G401.6 (cell line): Measurements from ENCODE around the gene NME8.
"Not testable (repeated sequence)": the region's sequence is repeated elsewhere in the genome, so short reads cannot be mapped to it uniquely, and the experiment has no call there.

Experiments used
- FAIRE-seq: peaks from 2 replicates; lab custom pipeline; 2012; peaks lifted over from hg19 to GRCh38; lab: Jason Lieb, UNC

Gene NME8, protein sequence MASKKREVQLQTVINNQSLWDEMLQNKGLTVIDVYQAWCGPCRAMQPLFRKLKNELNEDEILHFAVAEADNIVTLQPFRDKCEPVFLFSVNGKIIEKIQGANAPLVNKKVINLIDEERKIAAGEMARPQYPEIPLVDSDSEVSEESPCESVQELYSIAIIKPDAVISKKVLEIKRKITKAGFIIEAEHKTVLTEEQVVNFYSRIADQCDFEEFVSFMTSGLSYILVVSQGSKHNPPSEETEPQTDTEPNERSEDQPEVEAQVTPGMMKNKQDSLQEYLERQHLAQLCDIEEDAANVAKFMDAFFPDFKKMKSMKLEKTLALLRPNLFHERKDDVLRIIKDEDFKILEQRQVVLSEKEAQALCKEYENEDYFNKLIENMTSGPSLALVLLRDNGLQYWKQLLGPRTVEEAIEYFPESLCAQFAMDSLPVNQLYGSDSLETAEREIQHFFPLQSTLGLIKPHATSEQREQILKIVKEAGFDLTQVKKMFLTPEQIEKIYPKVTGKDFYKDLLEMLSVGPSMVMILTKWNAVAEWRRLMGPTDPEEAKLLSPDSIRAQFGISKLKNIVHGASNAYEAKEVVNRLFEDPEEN

DNA sequence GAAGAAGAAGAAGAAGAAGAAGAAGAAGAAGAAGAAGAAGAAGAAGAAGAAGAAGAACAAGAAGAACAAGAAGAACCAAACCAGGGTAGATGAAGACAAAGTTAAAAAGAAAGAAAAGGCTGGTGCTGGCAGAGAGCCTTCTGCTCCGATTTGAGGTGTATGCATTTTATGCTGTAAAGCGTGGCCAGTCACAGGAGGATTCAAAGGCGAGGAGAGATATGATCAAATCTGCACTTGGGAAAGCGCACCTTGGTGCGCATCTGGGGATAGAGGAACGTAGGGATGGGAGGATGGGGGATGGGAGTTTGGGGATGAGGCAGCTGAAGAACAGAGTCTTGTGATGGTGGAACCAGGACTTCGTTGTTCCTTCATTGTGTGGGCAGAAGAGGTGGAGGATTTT is at the start of gene NME8:
Gene NME8, plus strand, starts transcription at position 301 of the 400 bp plus-strand sequence. CDS start 1,670 bp downstream, outside the sequence.
- FAIRE-seq: no peak

DNA sequence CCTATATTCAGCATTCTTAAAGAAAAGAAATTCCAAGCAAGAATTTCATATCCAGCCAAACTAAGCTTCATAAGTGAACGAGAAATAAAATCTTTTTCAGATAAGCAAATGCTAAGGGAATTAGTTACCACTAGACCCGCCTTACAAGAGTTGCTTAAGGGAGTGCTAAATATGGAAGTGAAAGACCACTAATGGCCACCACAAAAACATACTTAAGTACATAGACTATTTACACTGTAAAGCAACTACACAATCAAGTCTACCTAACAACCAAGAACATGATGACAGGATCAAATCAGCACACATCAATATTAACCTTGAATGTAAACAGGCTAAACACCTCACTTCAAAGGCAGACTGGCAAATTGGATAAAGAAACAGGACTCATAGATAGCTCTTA is 42.2 kb upstream of the NME8 start:
- no peak for FAIRE-seq

DNA sequence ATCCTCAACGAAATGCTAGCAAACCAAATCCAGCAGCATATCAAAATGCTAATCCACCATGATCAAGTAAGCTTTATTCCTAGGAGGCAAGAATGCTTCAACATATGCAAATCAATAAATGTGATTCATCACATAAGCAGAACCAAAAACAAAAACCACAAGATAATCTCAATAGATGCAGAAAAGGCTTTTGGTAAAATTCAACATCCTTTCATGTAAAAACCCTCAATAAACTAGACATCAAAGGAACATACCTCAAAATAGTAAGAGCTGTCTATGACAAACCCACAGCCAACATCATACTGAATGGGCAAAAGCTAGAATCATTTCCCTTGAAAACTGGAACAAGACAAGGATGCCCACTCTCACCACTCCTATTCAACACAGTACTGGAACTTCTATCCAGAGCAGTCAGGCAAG is 36.2 kb upstream of the NME8 start:
- FAIRE-seq: not testable (repeated sequence)

DNA sequence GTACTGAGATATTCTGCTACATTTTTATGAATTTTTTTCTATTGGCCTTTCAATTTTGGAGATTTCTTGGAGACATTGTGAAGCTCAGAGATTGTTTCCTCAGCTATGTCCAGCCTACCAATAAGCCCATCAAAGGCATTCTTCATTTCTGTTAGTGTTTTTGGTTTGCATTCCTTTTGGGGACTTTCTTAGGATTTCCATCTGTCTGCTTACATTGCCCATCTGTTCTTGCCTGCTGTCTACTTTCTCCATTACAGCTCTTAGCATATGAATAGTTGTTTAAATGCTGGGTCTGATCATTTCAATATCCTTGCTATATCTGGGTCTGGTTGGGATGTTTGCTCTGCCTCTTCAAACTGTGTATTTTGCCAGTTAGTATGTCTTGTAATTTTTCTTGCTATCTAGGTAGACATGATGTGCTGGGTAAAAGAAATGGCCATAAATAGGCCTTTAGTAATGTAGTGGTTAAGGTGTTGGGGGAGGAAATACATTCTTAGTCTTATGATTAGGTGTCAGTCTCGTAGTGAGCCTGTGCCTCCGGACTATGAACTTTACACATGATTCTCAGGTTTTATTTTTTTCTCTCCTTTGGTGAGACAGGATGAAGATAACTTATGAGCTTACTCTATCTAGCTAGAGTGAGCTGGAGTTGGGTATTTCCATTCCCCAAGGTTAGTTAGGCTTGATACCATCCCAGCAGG is 32.6 kb upstream of the NME8 start:
- no peak for FAIRE-seq

DNA sequence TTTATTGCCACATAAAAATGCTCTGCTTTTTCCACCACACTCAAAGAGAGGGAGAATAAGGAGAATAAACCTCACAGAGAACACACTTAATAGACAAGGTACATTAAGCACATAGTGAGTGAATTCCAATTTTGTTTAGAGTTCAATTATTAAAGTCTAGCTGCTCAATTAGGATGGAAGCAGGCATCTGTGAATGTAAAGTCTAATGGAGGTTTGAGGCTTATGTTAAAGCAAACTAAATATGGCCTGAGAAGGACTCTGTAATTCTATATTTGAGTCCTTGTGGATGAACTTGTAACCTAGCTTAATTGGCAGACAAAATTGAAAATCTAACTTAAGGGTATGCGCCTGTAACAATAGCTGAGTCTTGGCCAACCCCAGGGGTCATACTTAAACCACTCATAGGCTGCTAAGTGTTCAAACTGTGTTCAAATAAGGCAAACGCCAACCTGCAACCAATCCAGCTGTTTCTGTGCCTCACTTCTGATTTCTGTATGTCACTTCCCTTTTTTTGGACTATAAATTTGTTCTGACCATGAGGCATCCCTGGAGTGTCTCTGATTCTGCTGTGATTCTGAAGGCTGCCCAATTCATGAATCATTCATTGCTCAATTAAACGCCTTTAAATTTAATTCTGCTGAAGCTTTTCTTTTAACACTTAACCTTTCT is 31.3 kb upstream of the NME8 start:
- no peak for FAIRE-seq

DNA sequence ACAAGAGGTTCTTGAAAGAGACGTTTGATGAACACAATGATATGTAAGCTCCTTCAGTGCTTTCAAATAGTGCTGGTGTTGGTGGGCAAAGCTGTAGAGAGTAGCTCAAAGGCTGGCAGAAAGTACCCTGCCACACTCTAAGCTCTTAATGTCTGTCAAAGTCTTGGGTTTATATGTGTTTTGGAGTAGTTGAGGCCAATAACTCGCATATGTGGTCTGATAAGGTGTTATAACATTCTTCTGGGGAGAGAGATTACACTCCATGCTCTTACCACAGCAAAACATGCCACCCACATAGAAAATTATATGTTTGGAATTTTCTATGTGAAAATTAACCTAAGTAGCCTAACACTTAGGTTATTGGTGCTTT is 30.8 kb upstream of the NME8 start:
- no peak for FAIRE-seq

DNA sequence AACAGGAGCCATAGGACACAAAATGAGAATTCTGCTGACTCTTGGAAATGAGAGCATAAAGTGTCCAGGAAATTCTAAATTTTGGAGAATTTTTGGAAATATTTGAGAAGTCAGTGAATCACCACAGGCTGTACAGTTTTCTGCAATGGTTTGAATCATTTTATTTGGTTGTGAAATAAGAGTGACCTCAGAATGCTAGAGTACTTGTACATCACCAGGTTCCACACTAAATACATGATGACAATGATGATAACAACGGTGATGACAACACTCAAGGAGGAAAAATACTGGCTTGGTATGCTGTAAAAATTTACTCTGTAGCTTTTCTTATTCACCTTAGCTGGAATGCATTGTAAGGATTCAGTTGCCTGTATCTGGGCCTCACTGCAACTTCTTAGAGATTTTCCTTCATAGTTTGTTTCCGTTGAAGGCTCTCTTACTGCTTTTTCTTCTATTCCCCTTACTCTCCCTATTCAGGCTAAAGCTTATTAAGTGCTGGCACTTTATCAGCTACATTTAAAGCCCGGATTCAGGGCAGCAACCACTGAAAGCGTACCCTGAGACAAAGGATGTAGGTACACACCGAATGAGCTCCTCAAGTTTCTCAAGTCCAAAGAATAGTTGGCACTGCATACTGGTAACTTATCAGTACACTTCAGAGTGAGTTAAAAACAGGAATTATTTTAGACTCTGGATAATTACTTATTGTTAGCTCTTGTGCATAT is 30.2 kb upstream of the NME8 start:
- no peak for FAIRE-seq

DNA sequence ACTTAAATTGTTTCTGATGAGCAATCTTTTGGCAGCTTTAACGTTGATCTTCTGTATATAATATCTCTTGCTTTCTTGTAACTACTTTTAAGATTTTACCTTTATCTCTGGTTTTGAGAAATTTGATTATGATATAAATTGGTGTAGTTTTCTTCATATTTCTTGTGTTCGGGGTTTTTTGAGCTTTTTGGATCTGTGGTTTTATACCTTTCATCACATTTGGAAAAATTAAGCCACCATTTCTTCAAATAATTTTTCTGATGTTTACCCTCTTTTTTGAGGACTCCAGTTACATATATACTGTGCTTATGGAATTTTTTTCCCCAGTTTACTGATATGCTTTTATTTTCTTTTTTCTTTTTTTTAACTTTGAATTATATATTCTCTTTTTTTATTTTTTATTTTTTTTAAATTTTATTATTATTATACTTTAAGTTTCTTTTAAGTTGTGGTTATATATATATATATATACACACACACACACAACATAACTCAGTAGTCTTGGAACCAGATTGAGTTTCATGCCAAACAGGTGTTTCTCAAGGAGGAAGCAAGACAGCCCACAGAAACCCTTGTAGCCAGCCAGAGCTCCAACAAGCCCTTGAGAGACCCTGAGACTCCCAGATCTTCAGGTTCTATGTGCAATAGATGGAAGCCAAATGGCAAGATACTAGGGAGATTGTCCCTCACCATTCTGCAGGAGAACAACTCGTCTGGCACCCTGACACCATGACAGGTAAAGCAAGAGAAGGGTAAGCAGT is 27.5 kb upstream of the NME8 start:
- FAIRE-seq: no peak

DNA sequence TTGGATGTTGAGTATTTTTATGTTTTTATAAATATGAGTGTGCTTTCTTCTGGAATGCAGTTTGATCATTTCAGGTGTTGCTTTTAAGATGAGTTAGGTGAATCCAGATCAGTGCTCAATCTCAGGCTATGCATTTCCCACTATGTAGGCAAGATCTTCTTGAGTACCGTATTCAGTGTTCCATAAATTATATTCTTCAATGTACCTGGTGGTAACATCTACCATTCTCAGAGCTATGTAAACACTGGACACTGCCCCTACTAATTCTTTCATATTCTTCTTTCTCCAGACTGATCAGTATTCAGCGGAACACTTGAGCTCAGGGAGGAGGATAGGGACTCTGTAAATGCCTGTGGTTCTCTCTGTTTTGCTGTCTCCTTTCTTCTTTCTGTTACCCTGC is 25.5 kb upstream of the NME8 start:
- FAIRE-seq: no peak

DNA sequence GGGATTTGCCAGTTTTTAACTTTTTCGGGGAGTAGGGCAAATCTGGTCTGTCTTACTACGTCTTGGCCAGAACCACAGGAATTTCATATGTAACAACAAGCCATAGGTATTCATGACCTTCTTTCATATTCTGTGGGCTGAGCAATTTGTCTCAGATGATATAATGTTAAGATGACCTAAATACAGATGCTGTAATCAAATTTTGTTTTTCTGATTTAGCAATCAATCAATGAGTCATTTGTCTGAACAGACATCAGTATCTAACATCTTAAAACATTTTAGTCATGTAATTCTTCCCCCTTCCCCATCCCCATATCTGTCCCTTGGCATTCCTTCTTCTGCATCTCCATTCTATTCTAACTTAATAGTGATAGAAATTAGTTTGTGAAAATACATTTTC is 24.8 kb upstream of the NME8 start:
- no peak for FAIRE-seq

DNA sequence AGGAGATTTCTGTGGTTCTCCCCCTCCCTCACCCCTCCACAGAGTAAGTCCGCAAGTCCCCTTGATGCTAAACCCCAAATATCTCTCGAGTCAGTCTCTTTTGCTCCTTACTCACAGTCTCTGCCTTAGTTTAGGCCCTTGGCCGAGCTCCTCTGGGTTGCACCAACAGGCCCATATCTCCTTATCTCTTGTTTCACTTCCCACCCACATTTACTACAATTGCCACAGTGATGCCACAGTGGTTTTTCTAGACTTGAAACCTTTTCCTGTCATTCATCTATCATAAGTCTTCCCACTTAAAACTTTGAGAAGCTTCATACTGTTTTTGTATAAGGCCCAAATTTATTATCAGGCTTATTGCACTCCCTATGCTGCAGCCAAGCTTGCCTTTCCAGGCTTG is 23.4 kb upstream of the NME8 start:
- no peak for FAIRE-seq

DNA sequence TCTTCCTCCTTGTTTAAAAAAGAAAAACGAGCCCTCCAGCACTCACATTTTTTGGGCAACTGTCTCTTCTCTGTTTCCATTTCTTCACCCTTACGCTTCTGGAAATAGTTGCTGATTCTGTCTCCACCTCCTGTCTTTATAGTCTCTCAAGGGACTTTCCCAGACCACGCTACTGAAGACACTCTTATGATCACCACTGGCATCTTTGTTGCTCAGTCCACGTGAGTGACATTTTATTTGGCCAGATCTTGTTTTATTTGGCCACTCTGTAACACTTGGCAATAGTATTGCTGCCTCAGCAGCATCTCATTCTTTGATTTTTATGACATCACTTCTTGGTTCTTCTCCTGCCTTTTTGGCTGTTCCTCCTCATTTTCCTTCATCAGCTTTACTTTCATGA is 21.6 kb upstream of the NME8 start:
- FAIRE-seq: no peak

DNA sequence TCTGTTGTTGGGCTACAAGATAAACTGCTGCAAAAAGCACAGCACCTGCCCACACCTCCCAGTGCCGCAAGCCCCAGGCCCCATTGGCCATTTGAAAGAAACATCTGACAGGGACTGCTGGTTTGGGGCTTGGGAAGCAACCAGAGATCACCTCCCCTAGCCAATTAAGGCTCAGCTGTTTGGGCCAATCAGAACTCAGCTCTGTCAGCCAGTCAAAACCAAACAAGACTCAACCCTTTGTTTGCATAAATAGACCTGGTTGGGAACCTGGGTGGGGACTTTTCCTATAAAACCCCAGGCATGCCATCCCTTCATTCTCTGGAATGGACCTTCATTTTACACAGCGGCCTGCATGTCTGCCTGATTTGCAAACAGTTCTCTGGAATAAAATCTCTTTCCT is 17.2 kb upstream of the NME8 start:
- FAIRE-seq: no peak

DNA sequence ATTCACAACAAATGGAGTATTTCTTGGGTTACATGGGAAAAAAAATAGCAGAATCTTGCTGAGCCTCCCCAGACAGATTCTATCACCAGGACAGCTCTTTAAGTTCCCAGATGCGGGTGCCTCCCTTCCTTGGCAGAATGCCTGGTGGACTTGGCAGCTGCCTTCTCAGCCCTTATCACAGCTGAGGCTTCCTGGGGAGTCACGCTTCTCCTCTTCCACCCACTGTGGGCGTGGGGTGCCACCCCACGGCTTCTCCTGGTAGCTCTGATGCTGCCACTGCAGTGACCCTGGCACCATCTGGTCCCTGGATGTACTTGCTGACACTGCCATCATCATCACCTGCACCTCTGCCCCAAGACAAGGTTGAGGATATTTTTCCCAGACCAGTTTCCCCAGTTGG is 16.2 kb upstream of the NME8 start:
- no peak for FAIRE-seq

DNA sequence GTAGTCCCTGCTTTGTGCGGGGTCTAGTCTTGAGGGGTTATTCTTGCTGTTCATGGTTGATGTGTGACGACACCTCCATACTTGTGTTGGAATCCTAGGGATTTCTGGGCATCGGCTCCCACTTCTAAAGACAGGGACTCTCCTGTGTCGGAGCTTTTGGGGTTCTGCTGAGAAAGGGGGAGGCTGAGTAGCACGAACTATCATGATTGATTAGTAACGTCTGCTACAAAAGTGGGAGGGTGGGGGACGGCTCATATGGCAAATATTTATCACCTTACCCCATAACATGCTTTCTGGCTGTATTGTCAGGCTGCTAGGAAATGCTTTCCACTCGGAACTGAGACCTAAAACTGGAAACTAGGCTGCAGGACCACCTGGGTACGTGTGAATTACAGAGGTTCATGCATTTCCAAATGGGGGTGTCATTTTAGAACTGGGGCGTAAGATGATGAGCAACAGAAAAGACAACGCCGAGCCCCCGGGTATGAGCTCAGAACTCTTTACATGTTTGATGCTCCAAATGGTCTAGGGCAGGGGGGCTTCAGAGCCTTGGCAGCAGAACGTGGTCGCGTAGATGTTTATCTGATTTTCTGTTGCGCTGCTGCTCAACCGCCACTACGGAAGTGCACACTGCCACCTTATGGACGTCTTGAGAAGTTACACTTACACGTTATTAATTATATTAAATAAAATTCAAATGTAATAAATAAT is 15.1 kb upstream of the NME8 start:
- FAIRE-seq: peak; percentile 93

DNA sequence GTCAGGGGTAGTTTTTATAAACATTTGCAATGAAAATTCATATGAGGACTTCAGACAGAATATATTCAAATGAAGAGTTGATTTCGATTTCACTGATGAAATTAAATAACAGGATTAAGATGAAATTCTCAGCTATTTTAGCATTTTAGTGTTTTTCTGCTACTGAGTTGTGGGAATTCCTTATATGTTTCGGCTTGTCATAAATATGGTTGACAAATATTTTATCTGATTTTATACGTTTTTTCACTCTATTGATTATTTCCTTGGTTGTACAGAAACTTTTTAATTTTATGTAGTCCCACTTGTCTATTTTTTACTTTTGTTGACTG is 14.6 kb upstream of the NME8 start:
- FAIRE-seq: no peak

DNA sequence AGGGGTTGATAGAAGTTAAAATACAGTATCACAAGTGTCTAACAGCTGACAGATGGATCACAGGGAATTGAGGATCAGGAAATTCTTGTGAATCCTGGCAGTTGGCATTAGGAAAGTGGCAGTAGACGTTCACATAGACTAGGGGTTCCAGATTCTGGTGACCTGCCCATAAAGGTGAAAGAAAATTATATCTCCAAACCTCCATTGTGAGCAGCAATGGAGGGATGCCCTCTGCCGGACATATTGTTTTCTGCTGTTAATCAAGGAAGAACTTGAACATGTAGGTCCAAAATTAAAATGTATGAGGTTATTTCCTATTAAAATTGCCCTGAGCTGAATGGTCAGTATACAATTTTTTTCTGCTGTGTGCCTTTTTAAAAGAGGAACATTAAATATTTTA is 5.1 kb downstream of the NME8 start:
- no peak for FAIRE-seq

DNA sequence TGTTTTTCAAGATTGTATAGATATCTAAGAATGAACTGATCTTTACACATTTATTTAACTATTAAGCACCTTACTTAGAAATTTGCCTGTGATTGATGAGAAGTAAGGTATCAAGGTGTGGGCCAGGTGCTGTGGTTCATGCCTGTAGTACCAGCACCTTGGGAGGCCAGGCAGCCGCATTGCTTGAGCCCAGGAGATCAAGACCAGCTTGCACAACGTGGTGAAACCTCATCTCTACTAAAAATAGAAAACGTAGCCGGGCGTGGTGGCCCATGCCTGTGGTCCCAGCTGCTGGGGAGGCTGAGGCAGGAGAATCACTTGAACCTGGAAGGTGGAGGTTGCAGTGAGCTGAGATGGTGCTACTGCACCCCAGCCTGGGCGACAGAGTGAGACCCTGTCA is 33.7 kb downstream of the NME8 start:
- FAIRE-seq: no peak

DNA sequence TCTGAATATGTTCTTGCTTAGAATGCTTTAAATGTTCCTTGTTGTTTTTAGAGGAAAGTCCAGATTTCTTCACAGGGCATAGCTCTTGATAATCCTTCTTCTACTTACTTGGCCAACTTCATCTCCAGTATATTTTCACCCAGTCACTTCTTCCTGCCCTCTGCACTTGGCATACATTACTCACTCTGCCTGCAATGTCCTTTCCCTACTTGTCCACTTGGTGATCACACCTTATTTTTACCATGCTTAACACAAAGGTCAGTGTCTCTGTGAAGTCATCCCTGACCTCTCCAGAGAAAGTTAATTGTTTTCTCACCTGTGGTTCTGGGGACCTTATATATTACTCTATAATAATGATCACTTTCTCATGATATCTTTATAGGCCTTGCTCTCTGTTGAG is 45.0 kb downstream of the NME8 start:
- FAIRE-seq: no peak

DNA sequence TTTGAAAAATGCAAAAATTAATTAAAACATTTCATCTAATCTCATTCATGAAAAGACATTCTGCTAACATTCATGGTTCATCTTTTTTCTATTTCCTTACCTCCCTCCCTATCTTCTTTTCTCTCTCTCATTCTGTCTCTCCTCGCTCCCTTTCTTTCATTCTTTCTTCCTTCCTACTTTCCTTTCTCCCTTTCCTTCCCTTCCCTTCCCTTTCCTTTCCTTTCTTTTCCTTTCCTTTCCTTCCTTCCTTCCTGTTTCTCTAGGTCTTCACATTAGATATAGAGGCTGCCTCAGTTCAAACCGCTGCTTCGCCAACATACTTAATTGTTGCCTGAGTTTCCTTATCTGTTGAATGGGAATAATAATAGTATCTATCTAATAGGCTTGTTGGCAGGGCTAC is 46.3 kb downstream of the NME8 start:
- no peak for FAIRE-seq

DNA sequence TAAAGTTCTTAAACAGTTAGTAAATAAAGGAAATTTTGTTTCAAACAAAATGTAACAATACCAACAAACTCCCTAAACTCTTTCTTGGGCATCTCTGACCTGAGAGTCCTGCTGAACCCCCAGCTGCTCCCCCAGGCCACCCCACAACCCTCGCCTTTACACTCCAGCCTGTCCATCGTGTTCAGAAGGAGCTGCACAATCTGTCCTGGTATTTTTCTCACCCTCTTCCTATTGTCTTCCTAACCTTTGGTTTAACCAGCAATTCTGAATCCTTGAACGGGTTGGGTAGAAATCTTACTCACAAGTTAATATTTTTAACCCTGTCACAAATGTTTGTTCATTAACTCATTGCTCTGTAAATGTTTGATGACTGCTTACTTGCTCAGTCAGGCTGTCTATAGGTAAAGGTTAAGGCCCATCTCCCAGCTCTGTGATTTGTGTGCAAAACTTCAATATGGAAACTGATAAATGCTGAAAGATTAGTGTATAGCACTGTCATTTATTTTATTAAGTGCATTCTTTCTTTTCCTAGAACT is 51.4 kb downstream of the NME8 start:
- FAIRE-seq: no peak
